Measurements from ENCODE around the gene DLGAP1.

Gene DLGAP1

GRCh38 chr18:3665780-3666525 is 789.2 kb downstream of the DLGAP1 start:
- Histone ChIP-seq H3K27ac (peak overlapping the region; percentile 3), H3K27me3 (no peaks in the 10 kb centered on the region), H3K36me3 (no peaks in the 10 kb centered on the region), H3K9me3 (no peaks in the 10 kb centered on the region), H3K4me1 (ENCODE audit: control insufficient read depth in 1 of 2, insufficient read depth in 1 of 2, low read depth in 1 of 2, low read length in 1 of 2) (peaks cover 28 to 31% of the 10 kb centered on the region in 2 experiments), H3K4me3 (ENCODE audit: low read depth in 1 of 2, low read length in 1 of 2) (peak overlapping the region; percentile 25 to 32)
- peak; percentile 97 for TF ChIP-seq CTCF (IDR thresholded peaks at IDR 0.05)

- Histone ChIP-seq H3K36me3 (no peaks in the 10 kb centered on the region), H3K27ac (peak overlapping the region; percentile 58), H3K9me3 (no peaks in the 10 kb centered on the region), H3K27me3 (no peaks in the 10 kb centered on the region), H3K4me3 (ENCODE audit: low read depth in 1 of 2, low read length in 1 of 2) (no peak overlapping the region), H3K4me1 (ENCODE audit: control insufficient read depth in 1 of 2, insufficient read depth in 1 of 2, low read depth in 1 of 2, low read length in 1 of 2) (peaks cover 35 to 38% of the 10 kb centered on the region in 2 experiments)
- TF ChIP-seq CTCF (IDR thresholded peaks at IDR 0.05), result no peak
Observed at GRCh38 chr18:3665204-3665603, 789.9 kb downstream of the DLGAP1 start.

DNA sequence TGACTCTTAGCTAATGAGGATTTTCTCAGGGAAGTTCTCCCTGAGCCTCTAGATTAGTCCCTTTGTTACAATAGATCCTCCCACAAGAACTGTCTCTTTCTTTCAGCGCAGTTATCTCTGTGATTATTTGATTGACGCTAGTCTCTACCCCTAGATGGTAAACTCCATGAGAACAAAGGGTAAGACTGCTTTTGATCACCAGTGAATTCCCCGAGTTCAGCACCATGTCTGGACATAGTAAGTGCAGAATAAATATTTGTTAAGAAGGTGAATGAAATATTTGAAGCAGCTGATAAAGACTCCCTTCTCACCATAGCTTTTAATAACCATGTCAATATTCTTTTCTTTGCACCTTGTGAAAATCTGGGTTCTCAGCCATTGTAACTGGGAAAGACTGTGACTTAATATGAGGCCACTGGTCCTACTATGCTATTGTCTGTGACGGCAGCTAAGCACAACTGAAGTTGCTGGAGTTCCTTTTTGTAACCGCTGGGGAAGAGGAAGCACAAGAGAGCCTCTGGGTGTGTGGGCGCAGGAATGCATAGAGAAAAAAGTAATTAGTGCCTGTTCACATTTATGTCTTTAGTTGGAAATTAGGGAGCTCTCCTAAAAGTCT is 790.4 kb downstream of the DLGAP1 start:
- Histone ChIP-seq H3K36me3 (no peaks in the 10 kb centered on the region), H3K27me3 (no peaks in the 10 kb centered on the region), H3K4me1 (ENCODE audit: control insufficient read depth in 1 of 2, insufficient read depth in 1 of 2, low read depth in 1 of 2, low read length in 1 of 2) (peaks cover 40 to 44% of the 10 kb centered on the region in 2 experiments), H3K9me3 (no peaks in the 10 kb centered on the region), H3K27ac (peak overlapping the region; percentile 58), H3K4me3 (ENCODE audit: low read depth in 1 of 2, low read length in 1 of 2) (no peak overlapping the region)
- peak; percentile 68 for TF ChIP-seq CTCF (IDR thresholded peaks at IDR 0.05)

DNA sequence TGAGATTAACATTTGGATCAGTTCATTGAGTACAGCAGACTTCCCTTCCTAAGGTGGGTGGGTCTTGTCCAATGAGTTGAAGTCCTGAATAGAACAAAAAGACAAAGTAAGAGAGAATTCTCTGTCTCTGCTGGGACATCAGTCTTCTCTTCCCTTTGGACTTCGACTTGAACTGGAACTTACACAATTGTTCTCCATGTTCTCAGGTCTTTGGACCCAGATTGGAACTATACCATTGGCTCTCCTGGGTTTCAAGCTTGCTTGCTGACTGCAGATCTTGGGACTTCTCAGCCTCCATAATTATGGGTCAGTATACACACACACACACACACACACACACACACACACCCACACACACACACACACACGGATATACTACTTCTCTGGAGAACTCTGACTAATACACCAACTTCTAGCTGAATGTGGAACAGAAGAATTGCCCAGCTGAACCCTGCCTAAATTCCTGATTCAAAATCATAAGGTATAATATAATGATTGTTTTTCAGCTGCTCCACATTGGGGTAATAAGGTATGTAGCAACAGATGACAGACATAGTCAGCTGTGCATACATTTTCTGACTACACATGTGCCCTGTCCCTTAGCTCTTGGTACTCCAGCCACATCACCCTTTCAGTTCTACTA is 791.1 kb downstream of the DLGAP1 start:
- peak overlapping the region; percentile 58 for H3K27ac ChIP-seq
- no peak overlapping the region for H3K4me3 ChIP-seq (ENCODE audit: low read depth in 1 of 2, low read length in 1 of 2)
- no peaks in the 10 kb centered on the region for H3K36me3 ChIP-seq
- no peaks in the 10 kb centered on the region for H3K27me3 ChIP-seq
- H3K4me1 ChIP-seq (ENCODE audit: control insufficient read depth in 1 of 2, insufficient read depth in 1 of 2, low read depth in 1 of 2, low read length in 1 of 2), result peaks cover 46 to 50% of the 10 kb centered on the region in 2 experiments
- no peak for TF ChIP-seq CTCF (IDR thresholded peaks at IDR 0.05)
- no peaks in the 10 kb centered on the region for H3K9me3 ChIP-seq

GRCh38 chr18:3661989-3662388 is 793.1 kb downstream of the DLGAP1 start:
- no peak for TF ChIP-seq CTCF (IDR thresholded peaks at IDR 0.05)
- Histone ChIP-seq H3K4me1 (ENCODE audit: control insufficient read depth in 1 of 2, insufficient read depth in 1 of 2, low read depth in 1 of 2, low read length in 1 of 2) (peaks cover 49 to 50% of the 10 kb centered on the region in 2 experiments), H3K36me3 (no peaks in the 10 kb centered on the region), H3K27ac (peak overlapping the region; percentile 91), H3K27me3 (no peaks in the 10 kb centered on the region), H3K9me3 (no peaks in the 10 kb centered on the region), H3K4me3 (ENCODE audit: low read depth in 1 of 2, low read length in 1 of 2) (peak overlapping the region in 1 of 2 experiments; percentile 31)

Data from neutrophil (primary cell).